ENCODE data around the gene MME.
"Not testable (repeated sequence)": the region's sequence is repeated elsewhere in the genome, so short reads cannot be mapped to it uniquely, and the experiment has no call there.

Gene MME

GRCh38 chr3:155190691-155191090 lies 110.6 kb downstream of the MME start:
- in situ Hi-C loops (cut with HindIII; ENCODE audit: low sequenced_read_pairs) = no loop called here

GRCh38 chr3:155192957-155193746 lies 113.0 kb downstream of the MME start:
- in situ Hi-C loops (cut with HindIII; ENCODE audit: low sequenced_read_pairs) = no loop called here

- in situ Hi-C loops (cut with HindIII; ENCODE audit: low sequenced_read_pairs) = no loop called here
These were observed 113.7 kb downstream of the MME start for GRCh38 chr3:155193868-155194267.

- in situ Hi-C loops (cut with HindIII; ENCODE audit: low sequenced_read_pairs) = no loop called here
These were observed 115.1 kb downstream of the MME start for GRCh38 chr3:155194973-155195957.

DNA sequence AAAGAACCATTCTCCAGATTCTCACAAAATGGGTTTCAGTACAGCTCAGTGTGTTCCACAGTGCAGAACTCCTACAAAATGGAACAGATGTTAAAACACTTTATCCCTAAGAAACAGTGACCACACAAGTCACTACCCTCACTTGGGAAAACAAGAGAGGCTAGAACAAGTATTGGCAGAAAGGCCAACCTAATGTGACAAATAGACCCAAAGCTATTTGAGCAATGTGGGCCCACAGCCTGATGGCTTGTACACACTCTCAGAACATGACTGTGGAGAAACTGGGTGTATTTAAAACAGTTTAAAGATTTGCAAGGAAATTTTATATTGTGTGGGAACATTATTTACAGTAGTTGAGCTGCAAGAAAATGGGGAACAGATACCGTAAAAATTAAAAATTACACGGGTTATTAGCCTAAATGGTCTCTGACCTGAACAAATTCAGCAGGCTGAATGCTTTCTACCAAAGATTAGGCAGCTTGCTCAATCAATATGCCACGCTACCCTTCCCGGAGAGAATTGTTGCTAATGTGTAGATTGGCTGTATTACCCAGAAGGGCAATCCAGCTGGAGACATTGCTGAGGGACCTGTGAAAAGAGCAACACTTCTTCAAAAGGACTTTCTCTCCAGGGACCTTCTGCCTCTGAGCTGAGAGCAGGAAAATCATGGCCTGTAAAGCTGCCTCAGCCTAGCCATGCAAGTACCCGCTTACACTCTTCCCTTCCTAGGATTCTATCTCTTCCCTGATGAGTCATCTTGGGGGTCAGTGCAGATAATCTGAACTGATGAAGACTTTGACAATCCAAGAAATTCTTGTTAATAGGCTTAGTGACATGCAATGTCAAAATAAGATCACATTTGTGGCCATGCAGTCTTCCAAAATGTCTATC lies 116.3 kb downstream of the MME start:
- in situ Hi-C loops (cut with HindIII; ENCODE audit: low sequenced_read_pairs) = no loop called here

DNA sequence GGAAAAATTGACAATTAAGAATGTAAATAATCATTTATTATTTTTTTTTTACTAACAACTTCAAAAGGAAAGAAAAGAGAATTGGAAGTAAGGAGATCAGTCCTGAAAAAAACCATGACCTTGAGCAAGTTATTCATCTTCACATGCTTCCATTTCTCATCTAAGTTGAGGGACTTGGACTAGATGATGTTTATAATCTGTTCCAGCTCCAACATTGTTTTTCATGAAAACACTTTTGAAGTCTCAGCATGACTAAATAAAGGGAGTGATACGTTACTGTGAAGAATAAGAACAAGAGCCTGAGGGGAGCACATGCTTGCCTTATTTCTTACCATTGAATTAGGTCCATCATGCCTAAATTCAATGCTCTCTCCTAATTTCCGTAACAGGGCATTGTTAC lies 117.7 kb downstream of the MME start:
- in situ Hi-C loops (cut with HindIII; ENCODE audit: low sequenced_read_pairs) = no loop called here

DNA sequence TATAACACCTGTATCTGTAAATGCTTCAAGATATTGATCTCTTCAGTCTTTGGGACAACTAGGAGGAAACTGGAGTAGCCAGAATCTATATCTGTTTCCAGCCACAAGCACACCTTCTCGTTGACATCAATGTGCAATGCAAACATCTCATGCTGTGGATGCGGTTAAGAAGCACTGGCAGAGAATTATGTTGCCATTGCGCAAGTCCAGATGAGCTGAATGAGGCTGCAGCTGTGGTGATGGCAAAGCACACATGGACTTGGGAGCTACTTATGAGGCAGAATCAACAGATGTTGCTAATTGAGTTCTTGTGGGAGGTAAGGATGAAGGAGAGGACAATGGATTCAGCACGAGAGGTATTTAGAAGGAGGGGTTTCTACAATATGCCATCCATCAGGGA lies 122.5 kb downstream of the MME start:
- in situ Hi-C loops (cut with HindIII; ENCODE audit: low sequenced_read_pairs) = no loop called here

GRCh38 chr3:155204851-155205250 lies 124.7 kb downstream of the MME start:
- in situ Hi-C loops (cut with HindIII; ENCODE audit: low sequenced_read_pairs) = no loop called here

DNA sequence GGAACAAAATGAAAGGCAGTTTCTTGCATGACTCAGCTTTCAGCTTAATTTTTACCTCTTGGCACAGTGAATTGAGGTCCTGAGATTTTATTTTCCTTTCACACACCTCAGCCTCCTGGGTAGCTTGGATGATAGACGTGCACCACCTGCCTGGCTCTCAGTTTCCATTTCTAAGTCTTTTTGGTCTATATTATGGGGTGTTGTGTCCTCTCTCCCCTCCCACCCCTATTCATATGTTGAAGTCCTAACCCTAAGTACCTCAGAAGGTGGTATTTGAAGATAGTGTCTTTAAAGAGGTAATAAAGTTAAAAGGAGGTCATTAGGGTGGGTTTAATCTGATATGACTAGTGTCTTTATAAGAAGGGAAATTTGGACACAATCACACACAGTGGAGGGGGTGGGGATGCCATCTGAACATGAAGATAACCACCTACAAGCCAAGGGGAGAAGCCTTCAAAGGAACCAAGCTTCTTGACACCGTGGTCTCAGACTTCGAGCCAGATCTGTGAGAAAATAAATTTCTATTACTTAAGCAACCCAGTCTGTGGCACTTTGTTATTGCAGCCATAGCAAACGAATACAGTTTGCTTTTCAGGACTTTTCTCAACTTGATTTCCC lies 128.2 kb downstream of the MME start:
- in situ Hi-C loops (cut with HindIII; ENCODE audit: low sequenced_read_pairs) = no loop called here

- in situ Hi-C loops (cut with HindIII; ENCODE audit: low sequenced_read_pairs) = no loop called here
These were observed 130.6 kb downstream of the MME start for GRCh38 chr3:155210736-155211135.

GRCh38 chr3:155211266-155211665 lies 131.1 kb downstream of the MME start:
- in situ Hi-C loops (cut with HindIII; ENCODE audit: low sequenced_read_pairs) = no loop called here

GRCh38 chr3:155211940-155212339 lies 131.8 kb downstream of the MME start:
- in situ Hi-C loops (cut with HindIII; ENCODE audit: low sequenced_read_pairs) = no loop called here

GRCh38 chr3:155216007-155216406 lies 135.9 kb downstream of the MME start:
- in situ Hi-C loops (cut with HindIII; ENCODE audit: low sequenced_read_pairs) = not testable (repeated sequence)

GRCh38 chr3:155217591-155217990 lies 137.5 kb downstream of the MME start:
- in situ Hi-C loops (cut with HindIII; ENCODE audit: low sequenced_read_pairs) = no loop called here

GRCh38 chr3:155218462-155218861 lies 138.3 kb downstream of the MME start:
- in situ Hi-C loops (cut with HindIII; ENCODE audit: low sequenced_read_pairs) = no loop called here

DNA sequence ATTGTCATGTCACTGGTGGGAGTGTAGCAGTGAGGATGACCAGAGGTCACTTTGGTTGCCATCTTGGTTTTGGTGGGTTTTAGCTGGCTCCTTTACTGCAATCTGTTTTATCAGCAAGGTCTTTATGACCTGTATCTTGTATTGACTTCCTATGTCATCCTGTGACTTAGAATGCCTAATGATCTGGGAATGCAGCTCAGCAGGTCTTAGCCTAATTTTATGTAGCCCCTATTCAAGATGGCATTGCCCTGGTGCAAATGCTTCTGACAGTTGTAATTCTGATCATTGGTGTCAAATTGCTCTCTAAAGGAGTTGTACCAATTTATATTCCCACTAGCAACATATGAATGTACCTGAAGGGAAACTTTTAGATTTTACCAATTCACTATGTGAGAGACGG lies 139.0 kb downstream of the MME start:
- in situ Hi-C loops (cut with HindIII; ENCODE audit: low sequenced_read_pairs) = no loop called here

DNA sequence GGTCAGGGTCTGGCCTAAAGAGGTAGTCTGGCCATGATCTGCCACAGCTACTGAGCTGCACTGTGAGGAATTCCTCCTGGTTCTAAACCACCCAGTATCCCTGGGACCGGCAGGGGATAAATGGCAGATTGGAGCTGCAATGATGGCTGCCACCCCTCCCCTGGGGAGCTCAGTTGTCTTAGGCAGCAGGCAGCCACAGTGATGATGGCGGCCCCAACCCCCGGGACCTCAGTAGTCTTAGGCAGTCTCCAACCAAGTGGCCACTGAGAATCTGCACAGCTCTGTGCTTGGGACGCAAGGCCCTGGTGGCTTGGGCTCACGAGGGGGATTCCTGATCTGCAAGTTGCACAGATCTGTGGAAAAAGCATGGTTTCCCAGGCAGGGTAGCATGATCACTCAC lies 145.3 kb downstream of the MME start:
- in situ Hi-C loops (cut with HindIII; ENCODE audit: low sequenced_read_pairs) = no loop called here

DNA sequence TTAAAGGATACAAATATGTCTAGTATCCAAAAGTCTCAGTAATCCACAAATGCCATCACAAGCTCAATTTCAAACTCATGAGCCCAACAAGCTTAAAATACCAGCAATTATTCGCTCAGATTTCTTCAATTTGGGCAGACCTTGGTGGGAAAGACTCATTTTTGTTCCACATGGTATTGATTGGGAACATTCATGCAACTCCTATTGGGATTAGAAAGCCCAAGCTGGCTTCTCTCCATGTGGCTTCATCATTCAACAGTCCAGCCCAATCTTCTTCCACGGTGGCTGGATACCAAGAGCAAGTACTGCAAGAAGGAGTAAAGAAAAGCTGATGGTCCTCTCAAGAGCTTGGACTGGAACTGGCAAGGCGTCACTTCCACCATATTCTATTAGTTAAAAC lies 147.0 kb downstream of the MME start:
- in situ Hi-C loops (cut with HindIII; ENCODE audit: low sequenced_read_pairs) = no loop called here

- in situ Hi-C loops (cut with HindIII; ENCODE audit: low sequenced_read_pairs) = no loop called here
These were observed 148.6 kb downstream of the MME start for GRCh38 chr3:155228676-155229075.

- in situ Hi-C loops (cut with HindIII; ENCODE audit: low sequenced_read_pairs) = no loop called here
These were observed 149.0 kb downstream of the MME start for GRCh38 chr3:155229086-155229485.
